HUES6 (cell line): ENCODE measurements around the gene SGIP1.

ENCODE experiments used
- H3K27ac ChIP-seq: 2 replicates; pipeline ENCODE4 v1.7.0; 2013; ENCODE audit warnings: low read depth, mild to moderate bottlenecking, low read length, inconsistent platforms
- H3K27me3 ChIP-seq: 2 replicates; pipeline ENCODE4 v1.6.1; 2013; ENCODE audit warnings: low read length; ENCODE audit not compliant: control insufficient read depth, insufficient read depth
- H3K36me3 ChIP-seq: 2 replicates; pipeline ENCODE4 v1.6.1; 2013; ENCODE audit warnings: low read length; ENCODE audit not compliant: control insufficient read depth, insufficient read depth
- H3K4me1 ChIP-seq: 2 replicates; pipeline ENCODE4 v1.6.1; 2013; ENCODE audit warnings: low read length; ENCODE audit not compliant: control insufficient read depth, insufficient read depth
- H3K4me3 ChIP-seq: 2 replicates; pipeline ENCODE4 v1.5.1; 2013; ENCODE audit warnings: low read depth, low read length
- H3K9ac ChIP-seq: one replicate; pipeline ENCODE4 v1.6.1; 2013; ENCODE audit warnings: mild to moderate bottlenecking, low read length
- H3K9me3 ChIP-seq: 2 replicates; pipeline ENCODE4 v1.6.1; 2013; ENCODE audit warnings: low read depth, low read length; ENCODE audit not compliant: control insufficient read depth, insufficient read depth

The SGIP1 gene

DNA sequence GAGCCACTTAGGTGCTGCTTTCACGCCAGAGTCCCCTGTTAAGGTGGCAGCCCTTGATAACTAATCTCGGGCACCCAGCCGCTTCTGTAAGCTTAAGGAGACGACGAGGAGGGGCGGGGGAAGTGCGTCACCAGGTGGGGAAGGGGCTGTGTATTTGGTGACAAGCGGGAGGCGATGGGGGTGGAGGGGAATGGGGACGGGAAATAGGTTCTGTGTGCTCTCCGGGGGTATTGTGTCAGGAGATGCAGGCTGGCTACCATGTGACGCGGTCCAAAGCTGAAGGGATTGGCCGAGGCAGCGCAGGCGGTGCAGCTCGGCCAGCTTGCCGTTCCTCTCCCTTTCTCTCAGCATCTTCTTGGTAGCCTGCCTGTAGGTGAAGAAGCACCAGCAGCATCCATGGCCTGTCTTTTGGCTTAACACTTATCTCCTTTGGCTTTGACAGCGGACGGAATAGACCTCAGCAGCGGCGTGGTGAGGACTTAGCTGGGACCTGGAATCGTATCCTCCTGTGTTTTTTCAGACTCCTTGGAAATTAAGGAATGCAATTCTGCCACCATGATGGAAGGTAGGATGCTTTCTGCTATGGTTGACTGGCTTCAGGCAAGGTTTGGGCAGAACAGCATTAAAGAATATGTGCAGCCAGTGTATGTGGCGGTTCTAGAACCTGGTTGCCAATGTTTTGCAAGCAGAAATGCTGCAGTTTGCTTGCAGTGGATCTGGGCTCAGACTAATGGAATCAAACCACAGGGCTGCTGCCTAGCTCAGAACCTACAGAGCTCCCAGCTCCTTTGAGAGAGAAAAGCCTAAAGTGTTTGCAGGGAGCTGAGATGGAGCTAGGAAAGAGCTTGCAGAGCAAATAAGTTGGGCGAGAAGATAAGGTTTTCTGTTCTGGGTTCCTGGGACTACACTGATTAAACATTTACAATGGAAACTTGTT lies at the start of gene SGIP1:
Gene SGIP1, plus strand, starts transcription at position 350 of the 937 bp plus-strand sequence. Its CDS starts 206 bp downstream, at position 556.
- Histone ChIP-seq H3K4me3 (peak within 1 kb of the TSS; percentile 81), H3K27me3 (peaks cover 37% of the 10 kb centered on the region), H3K27ac (no peak within 1 kb of the TSS), H3K9me3 (no peaks in the 10 kb centered on the region), H3K9ac (peak within 1 kb of the TSS; percentile 57), H3K4me1 (peaks cover 13% of the 10 kb centered on the region), H3K36me3 (no peaks in the 10 kb centered on the region)

DNA sequence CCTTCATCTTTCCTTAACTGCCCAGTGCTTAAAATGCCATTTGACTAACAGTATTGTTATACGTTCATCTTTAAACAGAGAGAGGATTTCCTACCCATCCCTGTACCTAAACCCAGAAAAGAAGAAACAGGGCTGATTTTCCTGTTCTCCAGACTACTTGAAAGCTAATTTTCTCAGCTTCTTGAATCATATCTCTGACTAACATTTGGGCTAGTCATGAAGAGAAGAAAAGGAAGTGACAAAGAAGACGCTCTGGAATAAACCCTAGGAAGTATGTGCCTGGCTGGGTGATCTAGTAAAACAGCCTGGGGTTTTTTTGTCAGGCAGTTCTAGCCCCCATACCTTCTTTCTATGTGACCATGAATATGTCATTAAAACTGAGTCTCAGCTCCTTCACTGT lies 44.8 kb upstream of the SGIP1 start:
- H3K27ac ChIP-seq, result no peak overlapping the region
- H3K4me3 ChIP-seq, result no peak overlapping the region
- no peak overlapping the region for H3K9ac ChIP-seq
- H3K27me3 ChIP-seq, result no peaks in the 10 kb centered on the region
- H3K4me1 ChIP-seq, result no peaks in the 10 kb centered on the region
- no peaks in the 10 kb centered on the region for H3K36me3 ChIP-seq
- H3K9me3 ChIP-seq, result no peaks in the 10 kb centered on the region

DNA sequence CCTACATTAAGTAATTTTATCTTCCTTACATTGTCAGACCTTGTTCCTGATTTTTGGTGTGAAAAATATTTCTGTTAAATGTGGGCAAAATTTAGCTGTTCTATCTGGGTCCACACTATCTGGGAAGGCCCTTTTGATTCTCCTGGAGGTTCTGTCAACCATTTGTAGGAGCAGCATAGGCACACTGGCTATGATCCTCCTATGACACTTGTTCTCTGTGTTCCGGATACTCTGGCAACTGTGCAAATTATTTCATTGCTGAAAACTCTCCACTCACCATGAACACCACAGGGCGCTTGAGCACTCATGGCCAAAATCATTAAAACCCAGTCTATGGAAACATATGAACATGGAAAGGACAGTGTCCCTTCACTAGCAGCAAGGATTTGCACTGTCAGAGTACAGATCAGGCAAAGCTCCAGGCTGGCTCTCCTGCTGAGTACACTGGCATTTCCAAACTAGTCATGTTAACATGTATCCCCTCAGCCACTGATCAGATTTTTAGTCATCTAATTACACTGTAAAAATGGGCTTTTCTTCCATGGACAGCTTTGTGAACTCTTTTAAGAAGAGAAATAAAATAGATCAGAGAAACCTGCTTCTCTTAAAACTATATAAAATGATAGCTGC lies 43.9 kb upstream of the SGIP1 start:
- H3K36me3 ChIP-seq, result no peaks in the 10 kb centered on the region
- H3K4me1 ChIP-seq, result no peaks in the 10 kb centered on the region
- no peak overlapping the region for H3K4me3 ChIP-seq
- H3K27ac ChIP-seq, result no peak overlapping the region
- no peaks in the 10 kb centered on the region for H3K27me3 ChIP-seq
- no peaks in the 10 kb centered on the region for H3K9me3 ChIP-seq
- no peak overlapping the region for H3K9ac ChIP-seq

DNA sequence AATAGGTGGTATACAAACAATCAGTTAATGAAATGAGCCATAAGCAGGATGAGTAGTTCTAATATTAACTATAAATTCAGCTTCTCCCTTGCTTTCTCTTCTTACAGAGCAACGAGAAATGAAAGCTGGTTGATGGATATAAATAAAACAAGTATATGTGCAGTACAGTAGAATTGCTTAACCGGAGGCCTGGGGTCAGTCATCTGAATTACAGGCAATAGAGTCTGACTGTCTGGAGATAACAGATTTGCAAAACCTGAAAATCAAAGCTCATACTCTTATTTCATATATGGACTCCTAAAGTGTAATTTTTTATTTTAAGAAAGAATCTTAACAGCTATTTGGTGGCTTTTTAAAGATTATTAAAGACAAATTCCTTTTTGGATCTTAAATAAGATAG lies 43.1 kb upstream of the SGIP1 start:
- Histone ChIP-seq H3K27me3 (no peaks in the 10 kb centered on the region), H3K4me3 (no peak overlapping the region), H3K9ac (no peak overlapping the region), H3K4me1 (no peaks in the 10 kb centered on the region), H3K36me3 (no peaks in the 10 kb centered on the region), H3K27ac (no peak overlapping the region), H3K9me3 (no peaks in the 10 kb centered on the region)

- Histone ChIP-seq H3K4me3 (no peak overlapping the region), H3K9me3 (no peaks in the 10 kb centered on the region), H3K36me3 (no peaks in the 10 kb centered on the region), H3K27ac (no peak overlapping the region), H3K27me3 (no peaks in the 10 kb centered on the region), H3K4me1 (no peaks in the 10 kb centered on the region), H3K9ac (no peak overlapping the region)
Observed at GRCh38 chr1:66492424-66492823, 41.5 kb upstream of the SGIP1 start.

DNA sequence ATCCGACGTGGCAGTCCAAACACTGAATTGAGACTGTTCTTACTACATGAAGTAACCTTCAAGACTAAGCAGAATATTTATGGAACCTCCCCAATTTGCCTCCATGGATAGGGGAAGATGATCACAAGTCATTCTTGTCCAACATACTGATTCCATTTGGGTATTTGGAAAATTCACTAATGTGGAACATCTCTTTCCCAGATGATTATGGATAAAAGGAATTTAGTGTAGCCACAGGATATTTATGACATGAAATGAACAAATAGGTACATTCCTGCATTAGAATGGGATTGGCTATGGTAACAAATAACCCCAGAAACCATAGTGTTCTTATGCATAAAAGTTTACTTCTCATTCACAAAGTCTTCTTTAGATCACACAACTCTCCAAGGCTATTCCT lies 40.2 kb upstream of the SGIP1 start:
- H3K9me3 ChIP-seq, result no peaks in the 10 kb centered on the region
- H3K27me3 ChIP-seq, result no peaks in the 10 kb centered on the region
- H3K36me3 ChIP-seq, result no peaks in the 10 kb centered on the region
- no peak overlapping the region for H3K27ac ChIP-seq
- no peak overlapping the region for H3K4me3 ChIP-seq
- no peak overlapping the region for H3K9ac ChIP-seq
- no peaks in the 10 kb centered on the region for H3K4me1 ChIP-seq

DNA sequence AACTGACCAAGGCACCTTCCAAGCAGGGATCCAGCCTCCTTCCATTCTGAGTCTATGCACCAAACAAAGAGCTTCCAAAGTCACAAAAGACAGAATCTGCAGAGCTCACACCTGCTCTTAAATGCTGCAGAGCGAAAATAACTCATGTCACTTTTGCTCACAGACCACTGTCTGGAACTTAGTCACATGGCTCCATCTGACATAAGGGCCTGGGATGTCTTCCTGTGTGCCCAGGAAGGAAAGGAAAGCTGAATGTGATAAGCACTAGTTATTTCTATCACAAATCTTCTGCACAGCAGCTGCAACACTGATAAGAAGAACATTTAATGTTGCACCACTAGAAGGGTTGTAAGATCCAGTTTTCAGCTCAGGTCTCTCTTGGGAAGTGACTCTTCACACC lies 39.5 kb upstream of the SGIP1 start:
- Histone ChIP-seq H3K9me3 (no peaks in the 10 kb centered on the region), H3K27me3 (no peaks in the 10 kb centered on the region), H3K4me3 (no peak overlapping the region)

GRCh38 chr1:66495495-66495894 lies 38.5 kb upstream of the SGIP1 start:
- H3K27me3 ChIP-seq, result no peaks in the 10 kb centered on the region
- no peaks in the 10 kb centered on the region for H3K9me3 ChIP-seq
- H3K9ac ChIP-seq, result no peak overlapping the region
- H3K4me3 ChIP-seq, result no peak overlapping the region
- H3K36me3 ChIP-seq, result no peaks in the 10 kb centered on the region
- no peak overlapping the region for H3K27ac ChIP-seq
- no peaks in the 10 kb centered on the region for H3K4me1 ChIP-seq

More for the DNA sequence above, 39.5 kb upstream of the SGIP1 start:
- H3K27ac ChIP-seq, result no peak overlapping the region
- H3K4me1 ChIP-seq, result no peaks in the 10 kb centered on the region
- H3K9ac ChIP-seq, result no peak overlapping the region
- H3K36me3 ChIP-seq, result no peaks in the 10 kb centered on the region

DNA sequence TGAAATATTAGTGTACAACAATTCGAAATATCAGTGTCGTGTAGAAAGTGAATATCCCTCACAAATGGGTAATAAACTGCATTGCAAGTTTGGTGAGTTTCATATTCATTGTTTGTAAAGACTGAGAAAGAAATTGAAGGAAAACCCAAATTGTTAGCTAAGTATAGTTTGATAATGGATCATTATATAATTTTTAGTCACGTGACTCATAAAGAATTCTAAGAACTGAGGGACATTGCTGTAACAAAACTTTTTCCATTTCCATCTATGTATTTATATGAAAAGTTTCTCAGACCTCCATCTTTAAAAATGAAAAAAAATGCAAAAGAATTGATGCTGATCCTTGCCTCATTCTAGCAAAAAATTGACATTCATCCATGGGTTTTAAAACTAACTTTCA lies 36.0 kb upstream of the SGIP1 start:
- Histone ChIP-seq H3K36me3 (no peaks in the 10 kb centered on the region), H3K27ac (no peak overlapping the region), H3K9me3 (no peaks in the 10 kb centered on the region)

GRCh38 chr1:66500301-66500700 lies 33.7 kb upstream of the SGIP1 start:
- no peaks in the 10 kb centered on the region for H3K27me3 ChIP-seq
- H3K27ac ChIP-seq, result no peak overlapping the region
- H3K4me3 ChIP-seq, result no peak overlapping the region
- H3K9me3 ChIP-seq, result no peaks in the 10 kb centered on the region
- no peaks in the 10 kb centered on the region for H3K36me3 ChIP-seq
- H3K4me1 ChIP-seq, result no peaks in the 10 kb centered on the region
- no peak overlapping the region for H3K9ac ChIP-seq

More for the DNA sequence above, 36.0 kb upstream of the SGIP1 start:
- no peak overlapping the region for H3K9ac ChIP-seq
- H3K27me3 ChIP-seq, result no peaks in the 10 kb centered on the region
- no peak overlapping the region for H3K4me3 ChIP-seq
- H3K4me1 ChIP-seq, result no peaks in the 10 kb centered on the region

GRCh38 chr1:66502086-66502485 lies 31.9 kb upstream of the SGIP1 start:
- no peak overlapping the region for H3K27ac ChIP-seq
- no peak overlapping the region for H3K4me3 ChIP-seq
- H3K9ac ChIP-seq, result no peak overlapping the region
- no peaks in the 10 kb centered on the region for H3K4me1 ChIP-seq
- H3K9me3 ChIP-seq, result no peaks in the 10 kb centered on the region
- no peaks in the 10 kb centered on the region for H3K27me3 ChIP-seq
- no peaks in the 10 kb centered on the region for H3K36me3 ChIP-seq
